Lower lobe of right lung (tissue), 2 donors: ENCODE results near the gene UBXN11. TPM values are rescaled to one million over a fixed set of nuclear protein-coding genes. Genes with fewer than 3 reads are reported as not detected.

Experiments
- ATAC-seq, 2 donors: fragments of 200-7000 bp; cut with Tn5 transposase; one replicate each; pipeline ENCODE4 v1.9.1; 2020 to 2022; ENCODE audit warnings: mild to moderate bottlenecking in 2 of 2, moderate library complexity in 2 of 2
- DNase-seq: peaks from one replicate; pipeline ENCODE4 v3.0.0-alpha.2; 2020
- H3K27ac ChIP-seq: fragments of 200-600 bp; one replicate; pipeline ENCODE4 v1.8.0; 2022
- H3K27me3 ChIP-seq: fragments of 200-600 bp; one replicate; pipeline ENCODE4 v1.8.0; 2022; ENCODE audit warnings: low read depth
- H3K36me3 ChIP-seq: fragments of 200-600 bp; one replicate; pipeline ENCODE4 v1.8.0; 2022; ENCODE audit warnings: mild to moderate bottlenecking
- H3K4me1 ChIP-seq: fragments of 200-600 bp; one replicate; pipeline ENCODE4 v1.8.0; 2022
- H3K4me3 ChIP-seq: fragments of 200-600 bp; one replicate; pipeline ENCODE4 v1.8.0; 2022; ENCODE audit warnings: mild to moderate bottlenecking
- H3K9me3 ChIP-seq: fragments of 200-600 bp; one replicate; pipeline ENCODE4 v1.8.0; 2022
- intact Hi-C: fragments of 100-400 bp; cut with DNase I; formaldehyde crosslinking; loops from one replicate; pipeline ENCODE4 v1.11.0; 2022
- total RNA-seq: library from RNA; stranded (reverse); fragmentation: NEBNext Ultra II Directional; extraction: Animal tissue kit (Norgen Biotek cat#: 25700); gene quantifications from one replicate; pipeline ENCODE4 v1.2.1, GENCODE V29; 2021
- TF ChIP-seq, protein P1 (sequence below): fragments of 200-600 bp; IDR thresholded peaks from one replicate; pipeline ENCODE4 v1.8.0; 2022; ENCODE audit warnings: antibody characterized with exemption, mild to moderate bottlenecking
- donor health status: DM: no; HTN: yes; CAD: no; lungs with severe emphysema.

The UBXN11 gene
- total RNA-seq, 1 donor from 2014 or later = 65.1 TPM

DNA sequence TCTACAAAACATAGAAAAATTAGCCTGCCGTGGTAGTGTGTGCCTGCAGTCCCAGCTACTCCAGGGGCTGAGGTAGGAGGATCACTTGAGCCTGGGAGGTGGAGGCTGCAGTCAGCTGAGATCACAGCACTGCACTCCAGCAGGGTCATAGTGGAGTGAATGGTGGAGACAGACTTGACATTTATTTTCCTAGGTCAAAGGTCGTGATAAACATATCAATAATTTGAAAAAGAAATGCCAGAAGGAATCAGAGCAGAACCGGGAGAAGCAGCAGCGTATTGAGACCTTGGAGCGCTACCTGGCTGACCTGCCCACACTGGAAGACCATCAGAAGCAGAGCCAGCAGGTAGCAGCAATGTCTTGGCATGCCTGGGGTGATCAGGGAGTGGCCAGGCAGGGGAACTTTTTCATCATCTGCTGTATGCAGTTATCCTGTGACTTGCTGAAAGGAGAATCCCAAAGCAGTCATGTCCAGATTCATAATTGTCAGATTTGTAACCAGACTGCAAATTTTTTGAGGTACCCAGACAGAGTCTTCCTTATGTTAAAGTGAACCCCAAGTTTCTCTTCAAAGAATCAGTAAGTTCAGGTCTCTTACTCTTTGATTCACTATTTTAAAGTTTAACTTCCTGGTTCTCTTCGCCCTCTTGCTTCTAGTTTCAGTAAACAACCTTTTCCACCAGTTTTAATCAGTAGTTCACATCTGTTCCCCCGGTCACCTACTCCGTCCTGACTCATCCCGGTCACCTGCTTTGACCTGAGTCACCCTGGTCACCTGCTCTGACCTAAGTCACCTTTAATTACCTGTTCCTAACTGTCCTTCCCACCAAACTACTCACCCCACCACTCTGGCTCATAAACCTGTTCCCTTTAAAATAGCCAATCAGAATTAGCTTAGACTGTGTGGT lies 37.9 kb downstream of the UBXN11 start:
- Histone ChIP-seq H3K4me3 (no peak overlapping the region), H3K9me3 (no peaks in the 10 kb centered on the region), H3K27ac (no peak overlapping the region), H3K36me3 (peaks cover 27% of the 10 kb centered on the region), H3K27me3 (no peaks in the 10 kb centered on the region), H3K4me1 (no peaks in the 10 kb centered on the region)
- TF ChIP-seq, protein P1, sequence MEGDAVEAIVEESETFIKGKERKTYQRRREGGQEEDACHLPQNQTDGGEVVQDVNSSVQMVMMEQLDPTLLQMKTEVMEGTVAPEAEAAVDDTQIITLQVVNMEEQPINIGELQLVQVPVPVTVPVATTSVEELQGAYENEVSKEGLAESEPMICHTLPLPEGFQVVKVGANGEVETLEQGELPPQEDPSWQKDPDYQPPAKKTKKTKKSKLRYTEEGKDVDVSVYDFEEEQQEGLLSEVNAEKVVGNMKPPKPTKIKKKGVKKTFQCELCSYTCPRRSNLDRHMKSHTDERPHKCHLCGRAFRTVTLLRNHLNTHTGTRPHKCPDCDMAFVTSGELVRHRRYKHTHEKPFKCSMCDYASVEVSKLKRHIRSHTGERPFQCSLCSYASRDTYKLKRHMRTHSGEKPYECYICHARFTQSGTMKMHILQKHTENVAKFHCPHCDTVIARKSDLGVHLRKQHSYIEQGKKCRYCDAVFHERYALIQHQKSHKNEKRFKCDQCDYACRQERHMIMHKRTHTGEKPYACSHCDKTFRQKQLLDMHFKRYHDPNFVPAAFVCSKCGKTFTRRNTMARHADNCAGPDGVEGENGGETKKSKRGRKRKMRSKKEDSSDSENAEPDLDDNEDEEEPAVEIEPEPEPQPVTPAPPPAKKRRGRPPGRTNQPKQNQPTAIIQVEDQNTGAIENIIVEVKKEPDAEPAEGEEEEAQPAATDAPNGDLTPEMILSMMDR = no peak
- no peak for ATAC-seq
- no peak for DNase-seq
- intact Hi-C loops = no loop called here

DNA sequence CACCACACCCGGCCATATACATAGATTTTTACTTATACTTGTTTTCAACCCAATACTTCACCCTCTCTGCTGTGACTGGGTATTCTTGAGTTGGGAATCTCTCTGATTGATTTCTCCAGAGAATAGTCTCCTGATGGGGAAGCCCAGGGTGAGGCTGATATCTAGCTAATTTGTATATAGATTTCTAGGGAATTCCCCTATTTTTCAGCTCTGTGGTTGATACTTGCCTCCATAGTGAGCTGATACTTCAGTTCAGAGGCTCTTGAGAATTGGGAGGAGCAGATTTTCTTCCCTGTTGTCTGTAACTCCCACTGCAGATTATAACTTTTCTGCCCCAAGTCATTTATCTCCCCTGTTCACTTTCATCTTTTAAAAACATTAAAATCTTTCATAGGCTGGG lies 41.0 kb downstream of the UBXN11 start:
- TF ChIP-seq, protein P1 = no peak
- Histone ChIP-seq H3K27ac (no peak overlapping the region), H3K36me3 (peaks cover 33% of the 10 kb centered on the region), H3K4me3 (no peak overlapping the region), H3K9me3 (no peaks in the 10 kb centered on the region), H3K4me1 (no peaks in the 10 kb centered on the region), H3K27me3 (no peaks in the 10 kb centered on the region)
- DNase-seq (no peak), ATAC-seq (no peak)
- intact Hi-C loops = no loop called here

GRCh38 chr1:26263212-26263611 lies 43.2 kb downstream of the UBXN11 start:
- Histone ChIP-seq H3K36me3 (peaks cover 50% of the 10 kb centered on the region), H3K27me3 (no peaks in the 10 kb centered on the region), H3K27ac (no peak overlapping the region), H3K4me1 (no peaks in the 10 kb centered on the region), H3K9me3 (no peaks in the 10 kb centered on the region), H3K4me3 (no peak overlapping the region)
- TF ChIP-seq, protein P1 = no peak
- no peak for DNase-seq
- ATAC-seq = no peak
- intact Hi-C loops = no loop called here

DNA sequence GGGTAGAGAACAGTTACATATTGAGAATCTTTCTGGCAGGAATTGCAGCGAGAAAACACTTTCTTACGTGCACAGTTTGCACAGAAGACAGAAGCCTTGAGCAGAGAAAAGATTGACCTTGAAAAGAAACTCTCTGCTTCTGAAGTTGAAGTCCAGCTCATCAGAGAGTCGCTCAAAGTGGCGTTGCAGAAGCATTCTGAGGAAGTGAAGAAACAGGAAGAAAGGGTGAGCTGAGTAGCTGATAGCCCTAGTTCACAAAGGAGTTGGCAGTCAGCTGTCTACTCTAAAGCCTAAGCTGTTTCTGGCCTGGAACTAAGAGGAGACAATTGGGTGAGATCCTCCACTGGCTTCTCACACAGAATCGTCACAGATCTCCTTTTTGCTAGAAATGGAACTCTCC lies 46.9 kb downstream of the UBXN11 start:
- Histone ChIP-seq H3K9me3 (no peaks in the 10 kb centered on the region), H3K4me3 (no peak overlapping the region), H3K27ac (peak overlapping the region; percentile 18), H3K27me3 (no peaks in the 10 kb centered on the region), H3K36me3 (peaks cover 70% of the 10 kb centered on the region), H3K4me1 (no peaks in the 10 kb centered on the region)
- ATAC-seq (peak; percentile 60 to 82), DNase-seq (no peak)
- intact Hi-C loops = no loop called here
- TF ChIP-seq, protein P1 = no peak

- DNase-seq (no peak), ATAC-seq (no peak)
- TF ChIP-seq, protein P1 = no peak
- peaks cover 2% of the 10 kb centered on the region for H3K4me1 ChIP-seq
- H3K27ac ChIP-seq = no peak overlapping the region
- intact Hi-C loops = no loop called here
- no peaks in the 10 kb centered on the region for H3K27me3 ChIP-seq
- peaks cover 64% of the 10 kb centered on the region for H3K36me3 ChIP-seq
- H3K9me3 ChIP-seq = no peaks in the 10 kb centered on the region
- H3K4me3 ChIP-seq = no peak overlapping the region
Measured at GRCh38 chr1:26259005-26259404, 47.4 kb downstream of the UBXN11 start.
